Measurements from ENCODE around the gene GALNT13.

Gene GALNT13

GRCh38 chr2:154243685-154244084 is 372.0 kb downstream of the GALNT13 start:
- TF ChIP-seq REST (IDR thresholded peaks at IDR 0.05; ENCODE audit: insufficient read depth in 1 of 2, low read depth in 2 of 2, low read length in 2 of 2): no peak
- no peak for TF ChIP-seq TAF1 (IDR thresholded peaks at IDR 0.05; ENCODE audit: borderline replicate concordance, insufficient read depth, low read length)
- no peak for TF ChIP-seq FOXP2 (optimal IDR thresholded peaks at IDR 0.05; ENCODE audit: borderline replicate concordance, extremely low read depth, extremely low read length, insufficient read depth)
- TF ChIP-seq POLR2AphosphoS5 (IDR thresholded peaks at IDR 0.05; ENCODE audit: low read depth, low read length): no peak
- no peak for TF ChIP-seq SIN3A (IDR thresholded peaks at IDR 0.05; ENCODE audit: borderline replicate concordance, insufficient read depth, low read length)

- TF ChIP-seq TAF1 (IDR thresholded peaks at IDR 0.05; ENCODE audit: borderline replicate concordance, insufficient read depth, low read length) (no peak), SIN3A (IDR thresholded peaks at IDR 0.05; ENCODE audit: borderline replicate concordance, insufficient read depth, low read length) (no peak), FOXP2 (optimal IDR thresholded peaks at IDR 0.05; ENCODE audit: borderline replicate concordance, extremely low read depth, extremely low read length, insufficient read depth) (no peak), POLR2AphosphoS5 (IDR thresholded peaks at IDR 0.05; ENCODE audit: low read depth, low read length) (no peak), REST (IDR thresholded peaks at IDR 0.05; ENCODE audit: insufficient read depth in 1 of 2, low read depth in 2 of 2, low read length in 2 of 2) (no peak)
These were observed 373.2 kb downstream of the GALNT13 start for GRCh38 chr2:154244932-154245331.

GRCh38 chr2:154247503-154247902 is 375.8 kb downstream of the GALNT13 start:
- TF ChIP-seq REST (IDR thresholded peaks at IDR 0.05; ENCODE audit: insufficient read depth in 1 of 2, low read depth in 2 of 2, low read length in 2 of 2) (no peak), FOXP2 (optimal IDR thresholded peaks at IDR 0.05; ENCODE audit: borderline replicate concordance, extremely low read depth, extremely low read length, insufficient read depth) (no peak), SIN3A (IDR thresholded peaks at IDR 0.05; ENCODE audit: borderline replicate concordance, insufficient read depth, low read length) (no peak), TAF1 (IDR thresholded peaks at IDR 0.05; ENCODE audit: borderline replicate concordance, insufficient read depth, low read length) (no peak), POLR2AphosphoS5 (IDR thresholded peaks at IDR 0.05; ENCODE audit: low read depth, low read length) (no peak)

- no peak for TF ChIP-seq TAF1 (IDR thresholded peaks at IDR 0.05; ENCODE audit: borderline replicate concordance, insufficient read depth, low read length)
- no peak for TF ChIP-seq SIN3A (IDR thresholded peaks at IDR 0.05; ENCODE audit: borderline replicate concordance, insufficient read depth, low read length)
- TF ChIP-seq POLR2AphosphoS5 (IDR thresholded peaks at IDR 0.05; ENCODE audit: low read depth, low read length): no peak
- TF ChIP-seq REST (IDR thresholded peaks at IDR 0.05; ENCODE audit: insufficient read depth in 1 of 2, low read depth in 2 of 2, low read length in 2 of 2): no peak
- no peak for TF ChIP-seq FOXP2 (optimal IDR thresholded peaks at IDR 0.05; ENCODE audit: borderline replicate concordance, extremely low read depth, extremely low read length, insufficient read depth)
These were observed 384.4 kb downstream of the GALNT13 start for GRCh38 chr2:154256136-154256535.

GRCh38 chr2:154259030-154259429 is 387.3 kb downstream of the GALNT13 start:
- TF ChIP-seq REST (IDR thresholded peaks at IDR 0.05; ENCODE audit: insufficient read depth in 1 of 2, low read depth in 2 of 2, low read length in 2 of 2) (no peak), TAF1 (IDR thresholded peaks at IDR 0.05; ENCODE audit: borderline replicate concordance, insufficient read depth, low read length) (no peak), POLR2AphosphoS5 (IDR thresholded peaks at IDR 0.05; ENCODE audit: low read depth, low read length) (no peak), FOXP2 (optimal IDR thresholded peaks at IDR 0.05; ENCODE audit: borderline replicate concordance, extremely low read depth, extremely low read length, insufficient read depth) (no peak), SIN3A (IDR thresholded peaks at IDR 0.05; ENCODE audit: borderline replicate concordance, insufficient read depth, low read length) (no peak)

Data from PFSK-1 (cell line).